22Rv1 (cell line): Measurements from ENCODE around the gene WDR5.

ENCODE experiments used
- CTCF ChIP-seq: fragments of 450-650 bp; IDR thresholded peaks from 2 replicates; pipeline ENCODE4 v1.5.1; 2017; ENCODE audit warnings: mild to moderate bottlenecking
- ZFX ChIP-seq: fragments of 450-650 bp; IDR thresholded peaks from 2 replicates; pipeline ENCODE4 v1.6.1; 2017; ENCODE audit warnings: antibody characterized with exemption, borderline replicate concordance

- no peak for TF ChIP-seq CTCF
- TF ChIP-seq ZFX, result no peak
Measured at GRCh38 chr9:134141906-134142305, 6.0 kb downstream of the WDR5 start.
